ENCODE measurements around the gene CTSD.

GRCh38 chr11:1750840-1751530 is 12.7 kb downstream of the CTSD start:
- TF ChIP-seq RAD21 (IDR thresholded peaks at IDR 0.05 in 1 of 2, conservative IDR thresholded peaks at IDR 0.05 in 1 of 2; ENCODE audit: low read depth in 2 of 2, low read length in 2 of 2) (no peak), SRF (IDR thresholded peaks at IDR 0.05; ENCODE audit: low read depth, low read length) (no peak), EZH2 (IDR thresholded peaks at IDR 0.05; ENCODE audit: low read depth, low read length, severe bottlenecking) (no peak), MAX (IDR thresholded peaks at IDR 0.05) (no peak), NRF1 (IDR thresholded peaks at IDR 0.05; ENCODE audit: low read depth, low read length) (no peak), EP300 (IDR thresholded peaks at IDR 0.05; ENCODE audit: borderline replicate concordance in 1 of 2, low read depth in 2 of 2, low read length in 2 of 2) (no peak), POLR2AphosphoS5 (IDR thresholded peaks at IDR 0.05; ENCODE audit: low read depth, low read length) (no peak), POLR2A (IDR thresholded peaks at IDR 0.05; ENCODE audit: control extremely low read depth in 1 of 2, low read depth in 2 of 2, low read length in 2 of 2) (no peak), ZNF274 (IDR thresholded peaks at IDR 0.05; ENCODE audit: borderline replicate concordance, extremely low read depth, low read length) (no peak), TAF1 (IDR thresholded peaks at IDR 0.05; ENCODE audit: low read depth, low read length) (no peak), YY1 (IDR thresholded peaks at IDR 0.05; ENCODE audit: low read depth, low read length) (no peak), CHD2 (IDR thresholded peaks at IDR 0.05; ENCODE audit: low read length) (no peak)
- TF ChIP-seq, protein P1, sequence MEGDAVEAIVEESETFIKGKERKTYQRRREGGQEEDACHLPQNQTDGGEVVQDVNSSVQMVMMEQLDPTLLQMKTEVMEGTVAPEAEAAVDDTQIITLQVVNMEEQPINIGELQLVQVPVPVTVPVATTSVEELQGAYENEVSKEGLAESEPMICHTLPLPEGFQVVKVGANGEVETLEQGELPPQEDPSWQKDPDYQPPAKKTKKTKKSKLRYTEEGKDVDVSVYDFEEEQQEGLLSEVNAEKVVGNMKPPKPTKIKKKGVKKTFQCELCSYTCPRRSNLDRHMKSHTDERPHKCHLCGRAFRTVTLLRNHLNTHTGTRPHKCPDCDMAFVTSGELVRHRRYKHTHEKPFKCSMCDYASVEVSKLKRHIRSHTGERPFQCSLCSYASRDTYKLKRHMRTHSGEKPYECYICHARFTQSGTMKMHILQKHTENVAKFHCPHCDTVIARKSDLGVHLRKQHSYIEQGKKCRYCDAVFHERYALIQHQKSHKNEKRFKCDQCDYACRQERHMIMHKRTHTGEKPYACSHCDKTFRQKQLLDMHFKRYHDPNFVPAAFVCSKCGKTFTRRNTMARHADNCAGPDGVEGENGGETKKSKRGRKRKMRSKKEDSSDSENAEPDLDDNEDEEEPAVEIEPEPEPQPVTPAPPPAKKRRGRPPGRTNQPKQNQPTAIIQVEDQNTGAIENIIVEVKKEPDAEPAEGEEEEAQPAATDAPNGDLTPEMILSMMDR (IDR thresholded peaks at IDR 0.05; ENCODE audit: control extremely low read depth in 1 of 3, insufficient read depth in 1 of 3, low read depth in 1 of 3, low read length in 3 of 3) = no peak
- TF ChIP-seq, protein P2, sequence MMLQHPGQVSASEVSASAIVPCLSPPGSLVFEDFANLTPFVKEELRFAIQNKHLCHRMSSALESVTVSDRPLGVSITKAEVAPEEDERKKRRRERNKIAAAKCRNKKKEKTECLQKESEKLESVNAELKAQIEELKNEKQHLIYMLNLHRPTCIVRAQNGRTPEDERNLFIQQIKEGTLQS (IDR thresholded peaks at IDR 0.05; ENCODE audit: insufficient read depth, low read depth, low read length) = no peak
